Fibroblast of skin of left biceps (primary cell): ENCODE data around the gene FIGNL1.

Experiments
- DNase-seq, 2 experiments: peaks; one replicate each; pipeline ENCODE4 v3.0.0-alpha.2; 2013; ENCODE audit warnings: low read depth in 2 of 2

The FIGNL1 gene, protein sequence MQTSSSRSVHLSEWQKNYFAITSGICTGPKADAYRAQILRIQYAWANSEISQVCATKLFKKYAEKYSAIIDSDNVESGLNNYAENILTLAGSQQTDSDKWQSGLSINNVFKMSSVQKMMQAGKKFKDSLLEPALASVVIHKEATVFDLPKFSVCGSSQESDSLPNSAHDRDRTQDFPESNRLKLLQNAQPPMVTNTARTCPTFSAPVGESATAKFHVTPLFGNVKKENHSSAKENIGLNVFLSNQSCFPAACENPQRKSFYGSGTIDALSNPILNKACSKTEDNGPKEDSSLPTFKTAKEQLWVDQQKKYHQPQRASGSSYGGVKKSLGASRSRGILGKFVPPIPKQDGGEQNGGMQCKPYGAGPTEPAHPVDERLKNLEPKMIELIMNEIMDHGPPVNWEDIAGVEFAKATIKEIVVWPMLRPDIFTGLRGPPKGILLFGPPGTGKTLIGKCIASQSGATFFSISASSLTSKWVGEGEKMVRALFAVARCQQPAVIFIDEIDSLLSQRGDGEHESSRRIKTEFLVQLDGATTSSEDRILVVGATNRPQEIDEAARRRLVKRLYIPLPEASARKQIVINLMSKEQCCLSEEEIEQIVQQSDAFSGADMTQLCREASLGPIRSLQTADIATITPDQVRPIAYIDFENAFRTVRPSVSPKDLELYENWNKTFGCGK

DNA sequence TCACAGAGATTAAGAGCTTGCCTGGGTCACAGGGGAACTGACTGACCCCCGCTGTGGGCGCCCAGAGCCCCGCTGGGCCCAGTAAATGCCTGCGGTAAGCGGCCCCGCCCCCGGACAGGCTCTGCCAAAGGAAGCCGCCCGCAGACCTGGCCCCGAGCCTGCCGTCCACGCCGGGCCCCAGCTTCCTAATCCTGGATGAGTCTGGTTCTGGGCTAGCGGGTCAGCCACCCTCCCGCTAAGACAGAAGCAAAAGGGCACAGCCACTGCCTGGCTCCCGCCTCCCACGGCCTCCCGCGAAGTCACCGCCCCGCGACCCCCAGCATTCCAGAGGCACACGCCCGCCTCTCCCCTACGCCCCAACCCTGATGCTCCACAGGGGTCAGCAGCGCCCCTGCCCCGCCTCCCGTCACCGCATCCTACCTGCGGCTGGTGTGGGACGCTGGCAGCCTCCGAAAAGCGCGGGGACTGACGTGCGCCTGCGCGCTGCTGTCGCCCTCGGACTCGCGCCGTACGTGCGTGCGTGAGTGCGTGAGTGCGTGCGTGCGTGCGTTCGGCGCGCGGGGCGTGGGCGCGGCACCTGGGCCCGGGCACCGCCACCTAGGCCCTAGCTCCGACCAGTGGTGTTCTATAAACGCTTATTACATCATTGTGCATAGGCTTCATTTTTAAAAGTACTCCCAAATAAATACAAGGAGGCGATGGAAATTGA, at the start of gene FIGNL1:
Gene FIGNL1 (minus strand): TSS at position 470 of the 709 bp plus-strand sequence. CDS start 3,063 bp downstream, outside the sequence.
- peak in 1 of 2 experiments; percentile 44 for DNase-seq

GRCh38 chr7:50499092-50499491, 48.9 kb upstream of the FIGNL1 start:
- no peak for DNase-seq

GRCh38 chr7:50497968-50498367, 47.8 kb upstream of the FIGNL1 start:
- no peak for DNase-seq

DNA sequence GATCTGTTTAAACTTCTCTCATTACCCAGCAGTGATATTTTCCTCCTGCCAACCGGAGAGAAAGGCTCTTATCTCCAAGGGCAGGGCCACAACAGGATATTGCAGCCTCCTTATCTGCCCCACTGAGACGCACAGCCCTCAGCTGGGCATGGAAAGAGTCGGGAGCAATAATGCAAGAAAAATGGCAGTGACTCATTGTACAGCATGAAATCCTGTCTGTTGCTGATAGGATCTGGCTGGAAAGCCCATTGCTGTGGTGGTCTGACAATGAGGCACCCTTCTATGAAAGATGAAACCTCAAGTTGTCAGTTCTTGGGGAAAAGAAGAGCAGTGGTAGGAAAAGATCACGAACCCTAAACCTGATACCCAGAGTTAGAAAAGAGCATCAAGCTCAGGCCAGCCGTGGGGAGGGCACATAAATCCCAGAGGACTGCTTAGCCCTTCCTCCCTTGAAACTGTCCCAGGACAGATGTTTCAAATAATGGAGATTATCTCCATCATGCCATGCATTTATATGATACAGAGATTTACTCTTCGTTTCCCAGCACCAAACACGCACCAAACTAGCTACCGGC, 47.0 kb upstream of the FIGNL1 start:
- DNase-seq = no peak

DNA sequence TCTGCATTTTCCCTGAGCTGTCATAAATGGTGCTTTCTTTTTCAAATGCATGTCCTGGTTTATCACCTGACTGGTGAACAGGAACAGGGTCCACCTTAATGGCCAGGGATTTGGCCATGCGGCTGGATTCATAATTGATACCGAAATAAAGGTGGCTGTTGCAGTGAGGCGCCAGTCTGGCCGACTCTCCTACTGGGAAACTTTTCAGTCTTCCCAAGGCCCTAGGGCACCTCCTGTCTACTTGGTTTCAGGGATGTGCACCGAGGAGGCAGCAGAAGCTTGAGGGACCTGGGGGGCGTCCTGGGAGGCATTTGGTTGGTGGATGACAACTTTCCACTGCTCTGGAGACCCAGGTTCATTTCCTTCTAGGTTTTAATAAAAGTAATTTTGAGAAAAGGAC, 46.4 kb upstream of the FIGNL1 start:
- DNase-seq = no peak

GRCh38 chr7:50495746-50496145, 45.6 kb upstream of the FIGNL1 start:
- DNase-seq = no peak

GRCh38 chr7:50492770-50493519, 42.8 kb upstream of the FIGNL1 start:
- no peak for DNase-seq

DNA sequence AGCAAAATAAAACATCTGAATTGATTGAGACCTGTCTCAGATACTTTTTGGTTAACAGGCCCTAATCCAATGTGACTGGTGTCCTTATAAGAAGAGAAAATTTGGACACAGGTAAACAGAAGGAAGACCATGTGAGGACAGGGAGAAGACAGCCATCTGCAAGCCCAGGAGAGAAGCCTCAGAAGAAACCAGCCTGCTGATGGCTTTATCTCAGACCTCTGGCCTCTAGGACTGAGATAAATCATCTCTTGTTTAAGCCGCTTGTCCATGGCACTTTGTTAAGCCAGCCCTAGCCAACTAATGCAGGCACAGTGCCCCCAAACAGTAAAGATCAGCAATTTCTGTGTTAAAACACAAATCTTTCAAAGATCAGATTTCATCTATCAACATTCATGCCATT, 41.8 kb upstream of the FIGNL1 start:
- no peak for DNase-seq

DNA sequence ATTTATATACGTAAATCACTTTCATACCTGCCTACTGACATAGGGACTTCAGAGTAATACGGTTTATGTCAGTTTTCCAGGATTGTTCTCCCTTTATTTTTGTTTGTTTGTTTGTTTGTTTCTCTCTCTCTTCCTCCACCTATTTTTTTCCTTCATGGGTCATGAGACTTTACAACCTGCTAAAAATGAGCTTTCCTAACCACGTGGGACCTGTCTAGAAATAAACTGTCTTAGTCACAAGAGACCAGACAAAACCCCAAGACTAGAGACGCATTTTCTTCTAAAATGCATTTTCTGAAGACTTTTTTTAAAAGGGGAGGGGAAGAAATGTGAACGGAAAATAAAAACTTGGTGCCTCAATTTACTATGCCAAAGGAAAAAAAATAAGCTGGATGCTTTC, 41.1 kb upstream of the FIGNL1 start:
- DNase-seq = no peak

GRCh38 chr7:50488379-50488778, 38.2 kb upstream of the FIGNL1 start:
- no peak for DNase-seq

DNA sequence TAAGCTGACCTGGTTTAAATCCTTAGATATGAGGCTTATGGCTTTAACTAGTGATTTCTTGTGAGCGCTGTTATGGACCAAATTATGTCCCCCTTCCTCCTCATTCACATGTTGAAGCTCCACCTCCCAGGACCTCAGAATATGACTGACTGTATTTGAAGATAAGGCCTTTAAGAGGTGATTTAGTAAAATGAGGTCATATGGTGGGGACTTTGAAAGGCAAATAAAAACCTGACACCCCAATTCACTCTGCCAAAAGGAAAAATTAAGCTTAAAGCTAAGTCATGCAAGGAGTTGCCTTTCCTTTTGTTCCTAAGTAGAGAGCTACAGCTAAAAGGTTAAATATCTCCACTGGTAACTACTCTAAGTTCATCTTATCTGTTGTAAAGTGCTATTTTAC, 36.4 kb upstream of the FIGNL1 start:
- no peak for DNase-seq

GRCh38 chr7:50481867-50482266, 31.7 kb upstream of the FIGNL1 start:
- DNase-seq = no peak

- no peak for DNase-seq
Measured at GRCh38 chr7:50480797-50481196, 30.6 kb upstream of the FIGNL1 start.

- DNase-seq = no peak
Measured at GRCh38 chr7:50479743-50480517, 29.8 kb upstream of the FIGNL1 start.

- DNase-seq = no peak
Measured at GRCh38 chr7:50477640-50478039, 27.5 kb upstream of the FIGNL1 start.

GRCh38 chr7:50476953-50477625, 26.9 kb upstream of the FIGNL1 start:
- no peak for DNase-seq

DNA sequence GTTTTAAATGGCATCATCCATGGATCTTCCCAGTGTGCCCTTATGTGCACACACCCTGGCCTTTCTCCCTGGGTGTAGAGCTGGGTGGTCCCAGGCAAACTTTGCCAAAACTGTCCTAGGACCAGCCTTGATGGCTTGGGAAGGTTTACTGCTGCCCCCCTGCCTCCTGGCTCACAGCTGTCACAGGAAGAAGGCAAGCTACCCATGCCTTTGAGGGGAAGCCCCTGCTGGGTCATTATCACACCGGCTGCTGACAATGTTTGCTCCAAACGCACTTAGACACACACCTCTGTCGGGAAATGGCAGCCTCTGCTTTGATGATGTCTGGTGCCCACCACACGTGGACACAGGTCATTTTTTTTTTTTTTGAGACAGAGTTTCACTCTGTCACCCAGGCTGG, 25.2 kb upstream of the FIGNL1 start:
- DNase-seq = no peak

DNA sequence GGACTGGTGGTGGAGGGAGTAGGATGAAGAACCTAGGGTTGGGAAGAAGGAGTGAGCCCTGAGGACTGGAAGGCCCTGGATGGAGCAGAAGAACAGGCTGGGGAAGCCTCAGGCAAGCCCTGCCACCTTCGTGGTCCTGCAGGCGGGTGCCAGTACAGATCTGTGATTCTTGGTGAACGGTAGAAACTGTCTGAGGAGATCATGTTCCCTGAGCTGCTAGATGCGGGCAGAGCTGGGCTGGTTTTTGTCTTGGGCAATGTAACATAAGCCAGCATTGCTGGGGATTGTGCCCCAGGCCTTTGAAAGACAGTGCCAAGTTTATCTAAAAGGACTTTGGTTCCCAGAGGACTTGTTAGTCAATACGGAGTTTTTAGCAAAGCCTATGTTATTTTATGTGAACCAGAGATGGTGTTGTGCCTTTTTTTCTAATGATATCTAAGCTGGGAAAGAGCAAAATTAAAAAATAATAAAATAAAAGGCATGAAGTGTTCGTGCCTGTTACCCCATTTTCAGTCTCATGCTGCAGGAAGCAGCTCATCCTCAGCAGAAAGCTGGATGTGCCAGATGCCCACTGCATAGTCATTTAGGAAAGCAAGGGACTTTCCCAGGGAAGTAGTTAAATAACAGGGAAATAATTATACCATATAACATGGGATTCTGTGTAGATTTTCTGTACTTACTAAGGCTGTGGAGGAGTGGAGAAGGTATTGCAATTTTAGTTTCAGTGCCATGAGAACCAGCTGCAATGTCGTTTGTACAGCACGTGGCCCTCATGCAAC, 24.4 kb upstream of the FIGNL1 start:
- DNase-seq = no peak

GRCh38 chr7:50473531-50473930, 23.4 kb upstream of the FIGNL1 start:
- no peak for DNase-seq
